SK-N-SH (cell line): Measurements from ENCODE around the gene STAB1. TPM values are rescaled to one million over a fixed set of nuclear protein-coding genes. Genes with fewer than 3 reads are reported as not detected.

Source experiments
- CTCF ChIA-PET: fragments of 300-600, 350-600 bp; formaldehyde crosslinking; extraction: SDS; loops from one replicate; lab custom pipeline; 2021; lab: Yijun Ruan, JAX
- POLR2A ChIA-PET: fragments of 350-600 bp; sonication (Branson Sonifier 250); formaldehyde crosslinking; extraction: SDS; loops from one replicate; lab custom pipeline; 2020; ENCODE audit warnings: antibody characterized with exemption, inconsistent platforms; lab: Yijun Ruan, JAX
- DNase-seq: peaks from one replicate; pipeline ENCODE4 v3.0.0; 2012
- H2AFZ ChIP-seq: fragments of 200-600 bp; sonication (generic); 2 replicates; pipeline ENCODE4 v1.8.1; 2016; ENCODE audit warnings: antibody characterized with exemption, mild to moderate bottlenecking, low read depth
- H3F3A ChIP-seq: fragments of 200-600 bp; sonication (generic); replicated peaks from 2 replicates; pipeline ENCODE3; 2016; ENCODE audit warnings: antibody characterized with exemption, mild to moderate bottlenecking; ENCODE audit not compliant: insufficient read depth
- H3K27ac ChIP-seq, 2 experiments: fragments of 200-500 bp in 1 of 2; fragments of 200-600 bp in 1 of 2; sonication (Bioruptor generic) in 1 of 2; sonication (generic), shearing (Covaris generic) in 1 of 2; 2 replicates each; pipeline versions ENCODE4 v1.5.1 to v1.6.1; 2014 to 2016; ENCODE audit warnings: low read depth in 2 of 2, inconsistent platforms in 1 of 2, low read length in 1 of 2, mild to moderate bottlenecking in 1 of 2, mixed read lengths in 1 of 2
- H3K27me3 ChIP-seq: fragments of 200-600 bp; sonication (generic), shearing (Covaris generic); 2 replicates; pipeline ENCODE4 v1.6.1; 2016; ENCODE audit warnings: mixed run types; ENCODE audit not compliant: insufficient read depth
- H3K36me3 ChIP-seq, 2 experiments: fragments of 200-500 bp in 1 of 2; fragments of 200-600 bp in 1 of 2; sonication (Bioruptor generic) in 1 of 2; sonication (generic) in 1 of 2; replicated peaks in 1 of 2; 2 replicates each; pipeline versions ENCODE3 to v1.5.1; 2014 to 2016; ENCODE audit warnings: low read length in 1 of 2, mild to moderate bottlenecking in 1 of 2; ENCODE audit not compliant: insufficient read depth in 2 of 2, control insufficient read depth in 1 of 2
- H3K4me1 ChIP-seq, 2 experiments: fragments of 200-500 bp in 1 of 2; fragments of 200-600 bp in 1 of 2; sonication (Bioruptor generic) in 1 of 2; sonication (generic), shearing (Covaris generic) in 1 of 2; 2 replicates each; pipeline versions ENCODE4 v1.5.1 to v1.6.1; 2014 to 2016; ENCODE audit warnings: low read depth in 1 of 2, low read length in 1 of 2, mixed run types in 1 of 2; ENCODE audit not compliant: insufficient read depth in 2 of 2, control insufficient read depth in 1 of 2
- H3K4me2 ChIP-seq: fragments of 200-600 bp; sonication (generic), shearing (Covaris generic); 2 replicates; pipeline ENCODE4 v1.6.1; 2017; ENCODE audit warnings: mixed run types
- H3K4me3 ChIP-seq, 2 experiments: fragments of 200-500 bp in 1 of 2; fragments of 200-600 bp in 1 of 2; sonication (Bioruptor generic) in 1 of 2; sonication (generic), shearing (Covaris generic) in 1 of 2; 2 replicates each; pipeline versions ENCODE4 v1.5.1 to v1.8.1; 2014 to 2016; ENCODE audit warnings: low read depth in 2 of 2, inconsistent platforms in 1 of 2, low read length in 1 of 2, mild to moderate bottlenecking in 1 of 2, mixed read lengths in 1 of 2, moderate library complexity in 1 of 2
- H3K79me2 ChIP-seq: fragments of 200-600 bp; sonication (generic); 2 replicates; pipeline ENCODE4 v1.8.1; 2017; ENCODE audit warnings: mild to moderate bottlenecking; ENCODE audit not compliant: insufficient read depth
- H3K9ac ChIP-seq: fragments of 200-600 bp; sonication (generic); 2 replicates; pipeline ENCODE4 v1.6.1; 2017; ENCODE audit warnings: mixed run types
- H3K9me2 ChIP-seq: fragments of 200-600 bp; sonication (generic); 2 replicates; pipeline ENCODE4 v1.6.1; 2017; ENCODE audit warnings: mixed run types
- H3K9me3 ChIP-seq: fragments of 200-600 bp; sonication (generic); 2 replicates; pipeline ENCODE4 v1.6.1; 2017; ENCODE audit warnings: mixed run types, mild to moderate bottlenecking, moderate library complexity
- H4K20me1 ChIP-seq: fragments of 200-600 bp; sonication (generic); 2 replicates; pipeline ENCODE4 v1.6.1; 2017; ENCODE audit warnings: mild to moderate bottlenecking, mixed run types; ENCODE audit not compliant: insufficient read depth
- CHD2 ChIP-seq: fragments of 150-350 bp; IDR thresholded peaks from 2 replicates; pipeline ENCODE4 v1.6.1; 2018; ENCODE audit warnings: low read length; ENCODE audit not compliant: partially characterized antibody
- ELF1 ChIP-seq: IDR thresholded peaks from 2 replicates; pipeline ENCODE4 v1.4.0; 2012
- EP300 ChIP-seq, 2 experiments: IDR thresholded peaks; 2 replicates each; pipeline versions ENCODE4 v1.4.0 to v1.6.1; 2012; ENCODE audit warnings: borderline replicate concordance in 1 of 2, low read depth in 1 of 2, low read length in 1 of 2
- EZH2phosphoT487 ChIP-seq: fragments of 200-600 bp; sonication (generic); IDR thresholded peaks from 2 replicates; pipeline ENCODE4 v1.6.1; 2017; ENCODE audit warnings: low read depth, mixed run types, mild to moderate bottlenecking, antibody characterized with exemption, moderate library complexity, borderline replicate concordance
- FOSL2 ChIP-seq: IDR thresholded peaks from 2 replicates; pipeline ENCODE4 v1.4.0; 2012; ENCODE audit warnings: low read depth, mild to moderate bottlenecking, moderate library complexity, borderline replicate concordance
- FOXM1 ChIP-seq: IDR thresholded peaks from 2 replicates; pipeline ENCODE4 v1.4.0; 2012; ENCODE audit warnings: low read depth, mild to moderate bottlenecking
- GABPA ChIP-seq: IDR thresholded peaks from 2 replicates; pipeline ENCODE4 v1.4.0; 2012; ENCODE audit warnings: low read depth, mild to moderate bottlenecking
- RAD21 ChIP-seq: IDR thresholded peaks from 2 replicates; pipeline ENCODE4 v1.6.1; 2012; ENCODE audit warnings: mild to moderate bottlenecking, low read length
- RCOR1 ChIP-seq: fragments of 150-350 bp; IDR thresholded peaks from 2 replicates; pipeline ENCODE4 v1.6.1; 2017; ENCODE audit warnings: antibody characterized with exemption, low read length
- RXRA ChIP-seq: IDR thresholded peaks from 2 replicates; pipeline ENCODE4 v1.4.0; 2012; ENCODE audit warnings: low read depth, mild to moderate bottlenecking, borderline replicate concordance
- SIN3A ChIP-seq: IDR thresholded peaks from 2 replicates; pipeline ENCODE4 v1.6.1; 2012; ENCODE audit warnings: low read depth, mild to moderate bottlenecking, low read length, moderate library complexity, borderline replicate concordance
- SMC3 ChIP-seq: IDR thresholded peaks from 2 replicates; pipeline ENCODE4 v1.6.1; 2012; ENCODE audit warnings: low read depth, low read length, improper control_type of control experiment
- TAF1 ChIP-seq: IDR thresholded peaks from 2 replicates; pipeline ENCODE4 v1.6.1; 2012; ENCODE audit warnings: low read depth, mild to moderate bottlenecking, low read length, moderate library complexity, borderline replicate concordance
- TCF12 ChIP-seq: IDR thresholded peaks from 2 replicates; pipeline ENCODE4 v1.4.0; 2012
- TEAD4 ChIP-seq: IDR thresholded peaks from 2 replicates; pipeline ENCODE4 v1.4.0; 2012; ENCODE audit warnings: mild to moderate bottlenecking, borderline replicate concordance; ENCODE audit not compliant: insufficient read depth
- whole genome bisulfite sequencing: methylation state at CpG from one replicate; pipeline ENCODE4 v1.1.6; 2017; ENCODE audit warnings: low lambda C conversion rate; 5-methylcytosine and 5-hydroxymethylcytosine counted together
- polyA plus RNA-seq, 3 experiments: library from polyadenylated mRNA; depleted of rRNA; stranded (reverse); fragments of >200 nt; gene quantifications; 2 replicates each; pipeline ENCODE4 v1.2.3, GENCODE V29; 2012
- TF ChIP-seq, protein P1 (sequence below): IDR thresholded peaks from 2 replicates; pipeline ENCODE4 v1.4.0; 2012; ENCODE audit warnings: low read depth, borderline replicate concordance
- TF ChIP-seq, protein P2 (sequence below): fragments of 150-350 bp; IDR thresholded peaks from 2 replicates; pipeline ENCODE4 v1.6.1; 2017; ENCODE audit warnings: antibody characterized with exemption, low read length, low read depth, borderline replicate concordance
- TF ChIP-seq, protein P3 (sequence below): IDR thresholded peaks from 2 replicates; pipeline ENCODE4; 2012
- TF ChIP-seq, protein P4 (sequence below): fragments of 200-600 bp; sonication (generic); IDR thresholded peaks from 2 replicates; pipeline ENCODE4 v1.6.1; 2017; ENCODE audit warnings: antibody characterized with exemption, mild to moderate bottlenecking, moderate library complexity
- TF ChIP-seq, protein P5 (sequence below): IDR thresholded peaks from 2 replicates; pipeline ENCODE4 v1.4.0; 2012; ENCODE audit warnings: low read depth

STAB1 gene
- polyA plus RNA-seq, 1 of the 3 experiments (the other 2 are of a cell fraction), result 0.05 TPM

DNA sequence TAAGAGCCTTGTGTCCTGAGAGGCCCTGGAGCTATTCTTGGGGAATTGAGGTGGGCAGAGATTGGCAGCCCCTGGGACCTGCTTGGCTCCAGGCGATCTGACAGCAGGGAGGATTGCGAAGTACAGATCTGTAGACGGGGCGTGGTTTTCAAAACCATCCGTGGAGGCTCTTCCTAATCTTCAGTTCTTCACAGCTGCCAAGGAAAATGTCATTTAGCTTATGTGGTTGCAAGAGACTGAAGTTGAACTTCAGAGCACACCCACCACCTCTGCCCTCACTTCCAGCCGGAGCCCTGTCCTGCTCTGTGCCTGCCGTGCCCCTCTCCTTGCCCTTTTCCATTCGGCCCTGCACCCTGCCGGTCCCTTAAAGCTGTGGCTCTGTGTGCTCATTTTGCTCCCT lies 26.8 kb upstream of the STAB1 start:
- Histone ChIP-seq H3K27me3 (no peaks in the 10 kb centered on the region), H3K4me2 (no peak overlapping the region), H3K4me1 (peaks cover 3 to 4% of the 10 kb centered on the region in 2 experiments; a peak in 2 of 4 replicates), H3K27ac (no peak overlapping the region), H3F3A (peaks cover 14% of the 10 kb centered on the region), H2AFZ (no peak overlapping the region), H3K9me2 (no peaks in the 10 kb centered on the region), H4K20me1 (peaks cover 37% of the 10 kb centered on the region; the same call in 1 of the 2 replicates), H3K9me3 (no peaks in the 10 kb centered on the region), H3K79me2 (peaks cover 75% of the 10 kb centered on the region), H3K9ac (no peak overlapping the region), H3K4me3 (no peak overlapping the region), H3K36me3 (peaks cover 27 to 34% of the 10 kb centered on the region in 2 experiments)
- POLR2A ChIA-PET, result interaction anchor here (1.1 kb wide), 1 partner anchor 20 kb away, joined by 3 read pairs; no protein-coding TSS in a partner anchor
- no peak for DNase-seq
- CTCF ChIA-PET, result interaction anchor here (0.6 to 8.0 kb wide), 4 partner anchors 10 to 648 kb away, joined by 3 to 53 read pairs (median 4); no protein-coding TSS in a partner anchor
- WGBS, result 87% methylated on average over 9 of the region's 9 CpGs
- TF ChIP-seq FOXM1, result no peak
- TF ChIP-seq, protein P1, sequence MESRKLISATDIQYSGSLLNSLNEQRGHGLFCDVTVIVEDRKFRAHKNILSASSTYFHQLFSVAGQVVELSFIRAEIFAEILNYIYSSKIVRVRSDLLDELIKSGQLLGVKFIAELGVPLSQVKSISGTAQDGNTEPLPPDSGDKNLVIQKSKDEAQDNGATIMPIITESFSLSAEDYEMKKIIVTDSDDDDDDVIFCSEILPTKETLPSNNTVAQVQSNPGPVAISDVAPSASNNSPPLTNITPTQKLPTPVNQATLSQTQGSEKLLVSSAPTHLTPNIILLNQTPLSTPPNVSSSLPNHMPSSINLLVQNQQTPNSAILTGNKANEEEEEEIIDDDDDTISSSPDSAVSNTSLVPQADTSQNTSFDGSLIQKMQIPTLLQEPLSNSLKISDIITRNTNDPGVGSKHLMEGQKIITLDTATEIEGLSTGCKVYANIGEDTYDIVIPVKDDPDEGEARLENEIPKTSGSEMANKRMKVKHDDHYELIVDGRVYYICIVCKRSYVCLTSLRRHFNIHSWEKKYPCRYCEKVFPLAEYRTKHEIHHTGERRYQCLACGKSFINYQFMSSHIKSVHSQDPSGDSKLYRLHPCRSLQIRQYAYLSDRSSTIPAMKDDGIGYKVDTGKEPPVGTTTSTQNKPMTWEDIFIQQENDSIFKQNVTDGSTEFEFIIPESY, result no peak
- TF ChIP-seq, protein P2, sequence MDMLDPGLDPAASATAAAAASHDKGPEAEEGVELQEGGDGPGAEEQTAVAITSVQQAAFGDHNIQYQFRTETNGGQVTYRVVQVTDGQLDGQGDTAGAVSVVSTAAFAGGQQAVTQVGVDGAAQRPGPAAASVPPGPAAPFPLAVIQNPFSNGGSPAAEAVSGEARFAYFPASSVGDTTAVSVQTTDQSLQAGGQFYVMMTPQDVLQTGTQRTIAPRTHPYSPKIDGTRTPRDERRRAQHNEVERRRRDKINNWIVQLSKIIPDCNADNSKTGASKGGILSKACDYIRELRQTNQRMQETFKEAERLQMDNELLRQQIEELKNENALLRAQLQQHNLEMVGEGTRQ, result no peak
- TF ChIP-seq EP300 (IDR thresholded peaks at IDR 0.05; ENCODE audit: borderline replicate concordance in 1 of 2, low read depth in 1 of 2, low read length in 1 of 2), result no peak
- TF ChIP-seq TAF1, result no peak
- no peak for TF ChIP-seq CHD2
- TF ChIP-seq, protein P3, sequence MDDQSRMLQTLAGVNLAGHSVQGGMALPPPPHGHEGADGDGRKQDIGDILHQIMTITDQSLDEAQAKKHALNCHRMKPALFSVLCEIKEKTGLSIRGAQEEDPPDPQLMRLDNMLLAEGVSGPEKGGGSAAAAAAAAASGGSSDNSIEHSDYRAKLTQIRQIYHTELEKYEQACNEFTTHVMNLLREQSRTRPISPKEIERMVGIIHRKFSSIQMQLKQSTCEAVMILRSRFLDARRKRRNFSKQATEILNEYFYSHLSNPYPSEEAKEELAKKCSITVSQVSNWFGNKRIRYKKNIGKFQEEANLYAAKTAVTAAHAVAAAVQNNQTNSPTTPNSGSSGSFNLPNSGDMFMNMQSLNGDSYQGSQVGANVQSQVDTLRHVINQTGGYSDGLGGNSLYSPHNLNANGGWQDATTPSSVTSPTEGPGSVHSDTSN, result no peak
- no peak for TF ChIP-seq GABPA

DNA sequence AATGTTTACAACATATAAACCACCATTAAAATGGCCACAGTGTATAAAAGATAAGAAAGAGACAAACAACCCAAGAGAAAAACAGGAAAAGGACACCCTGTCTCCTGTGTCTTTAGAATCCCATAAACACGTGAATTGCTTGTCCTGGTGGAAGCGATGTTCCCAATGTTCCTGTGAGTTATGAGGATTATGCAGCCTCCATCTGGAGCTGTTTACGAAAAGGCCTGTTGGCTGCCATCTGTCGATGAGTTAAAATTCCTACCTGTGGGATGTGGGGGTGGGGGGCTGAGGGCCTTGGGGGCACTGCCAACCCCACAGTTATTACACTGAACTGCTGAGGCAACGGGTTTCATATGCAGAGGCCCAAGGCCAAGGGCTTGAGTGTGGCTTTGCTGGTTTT lies 26.1 kb upstream of the STAB1 start:
- Histone ChIP-seq H4K20me1 (peaks cover 34% of the 10 kb centered on the region; the same call in 1 of the 2 replicates), H2AFZ (no peak overlapping the region), H3K79me2 (peaks cover 69% of the 10 kb centered on the region; the same call in 1 of the 2 replicates), H3K4me1 (peaks cover 3 to 4% of the 10 kb centered on the region in 2 experiments; a peak in 2 of 4 replicates), H3K4me3 (no peak overlapping the region), H3K9me3 (no peaks in the 10 kb centered on the region), H3F3A (peaks cover 14% of the 10 kb centered on the region), H3K27ac (no peak overlapping the region), H3K36me3 (peaks cover 33 to 39% of the 10 kb centered on the region in 2 experiments), H3K4me2 (no peak overlapping the region), H3K9ac (no peak overlapping the region), H3K9me2 (no peaks in the 10 kb centered on the region), H3K27me3 (no peaks in the 10 kb centered on the region)
- ChIA-PET CTCF (interaction anchor here (8.0 kb wide), 1 partner anchor 10 kb away, joined by 53 read pairs; no protein-coding TSS in a partner anchor), POLR2A (interaction anchor here (1.1 kb wide), 1 partner anchor 21 kb away, joined by 3 read pairs; no protein-coding TSS in a partner anchor)
- DNase-seq, result no peak
- 96% methylated on average over 5 of the region's 5 CpGs for WGBS
- no peak for TF ChIP-seq RCOR1
- no peak for TF ChIP-seq SIN3A
- no peak for TF ChIP-seq RAD21
- no peak for TF ChIP-seq RXRA
- TF ChIP-seq, protein P4, sequence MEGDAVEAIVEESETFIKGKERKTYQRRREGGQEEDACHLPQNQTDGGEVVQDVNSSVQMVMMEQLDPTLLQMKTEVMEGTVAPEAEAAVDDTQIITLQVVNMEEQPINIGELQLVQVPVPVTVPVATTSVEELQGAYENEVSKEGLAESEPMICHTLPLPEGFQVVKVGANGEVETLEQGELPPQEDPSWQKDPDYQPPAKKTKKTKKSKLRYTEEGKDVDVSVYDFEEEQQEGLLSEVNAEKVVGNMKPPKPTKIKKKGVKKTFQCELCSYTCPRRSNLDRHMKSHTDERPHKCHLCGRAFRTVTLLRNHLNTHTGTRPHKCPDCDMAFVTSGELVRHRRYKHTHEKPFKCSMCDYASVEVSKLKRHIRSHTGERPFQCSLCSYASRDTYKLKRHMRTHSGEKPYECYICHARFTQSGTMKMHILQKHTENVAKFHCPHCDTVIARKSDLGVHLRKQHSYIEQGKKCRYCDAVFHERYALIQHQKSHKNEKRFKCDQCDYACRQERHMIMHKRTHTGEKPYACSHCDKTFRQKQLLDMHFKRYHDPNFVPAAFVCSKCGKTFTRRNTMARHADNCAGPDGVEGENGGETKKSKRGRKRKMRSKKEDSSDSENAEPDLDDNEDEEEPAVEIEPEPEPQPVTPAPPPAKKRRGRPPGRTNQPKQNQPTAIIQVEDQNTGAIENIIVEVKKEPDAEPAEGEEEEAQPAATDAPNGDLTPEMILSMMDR, result no peak
- TF ChIP-seq, protein P2, result no peak
- TF ChIP-seq TCF12, result no peak
- TF ChIP-seq EP300 (IDR thresholded peaks at IDR 0.05; ENCODE audit: borderline replicate concordance in 1 of 2, low read depth in 1 of 2, low read length in 1 of 2), result no peak
- TF ChIP-seq EZH2phosphoT487, result no peak
- no peak for TF ChIP-seq SMC3
- no peak for TF ChIP-seq ELF1
- no peak for TF ChIP-seq FOSL2
- no peak for TF ChIP-seq TEAD4
- TF ChIP-seq, protein P5, sequence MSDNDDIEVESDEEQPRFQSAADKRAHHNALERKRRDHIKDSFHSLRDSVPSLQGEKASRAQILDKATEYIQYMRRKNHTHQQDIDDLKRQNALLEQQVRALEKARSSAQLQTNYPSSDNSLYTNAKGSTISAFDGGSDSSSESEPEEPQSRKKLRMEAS, result no peak
- no peak for TF ChIP-seq FOXM1
